Astrocyte of the hippocampus (primary cell): ENCODE data around the gene PSD.
"Not testable (repeated sequence)": the region's sequence is repeated elsewhere in the genome, so short reads cannot be mapped to it uniquely, and the experiment has no call there.

Experiments used
- DNase-seq: peaks from one replicate; pipeline ENCODE4 v3.0.0; 2011; ENCODE audit warnings: low read depth, low spot score

The PSD gene

GRCh38 chr10:102418622-102419268 is at the start of gene PSD:
Gene PSD (minus strand): TSS chr10:102418785. CDS start chr10:102417038, 1,747 bp downstream.
- DNase-seq = no peak

- no peak for DNase-seq
Observed at GRCh38 chr10:102467971-102468438, 49.4 kb upstream of the PSD start.

GRCh38 chr10:102467318-102467717 is 48.7 kb upstream of the PSD start:
- no peak for DNase-seq

GRCh38 chr10:102465466-102465865 is 46.9 kb upstream of the PSD start:
- DNase-seq = no peak

- no peak for DNase-seq
Observed at GRCh38 chr10:102463983-102464382, 45.4 kb upstream of the PSD start.

- no peak for DNase-seq
Observed at GRCh38 chr10:102462512-102463054, 44.0 kb upstream of the PSD start.

- DNase-seq = peak; percentile 97
Observed at GRCh38 chr10:102461187-102462054, 42.8 kb upstream of the PSD start.

GRCh38 chr10:102460836-102461186 is 42.2 kb upstream of the PSD start:
- DNase-seq = no peak

GRCh38 chr10:102458656-102459055 is 40.1 kb upstream of the PSD start:
- DNase-seq = no peak

- DNase-seq = no peak
Observed at GRCh38 chr10:102457591-102458150, 39.1 kb upstream of the PSD start.

GRCh38 chr10:102455893-102456471 is 37.4 kb upstream of the PSD start:
- peak; percentile 78 for DNase-seq

GRCh38 chr10:102454662-102455487 is 36.3 kb upstream of the PSD start:
- not testable (repeated sequence) for DNase-seq

GRCh38 chr10:102453502-102453901 is 34.9 kb upstream of the PSD start:
- no peak for DNase-seq

GRCh38 chr10:102452672-102453340 is 34.2 kb upstream of the PSD start:
- peak; percentile 77 for DNase-seq

GRCh38 chr10:102451105-102451969 is 32.8 kb upstream of the PSD start, which contains the start of gene C10orf95:
Gene C10orf95 (minus strand): TSS chr10:102451543. CDS start chr10:102451093, 450 bp downstream.
- DNase-seq = no peak

GRCh38 chr10:102450374-102451104 is 32.0 kb upstream of the PSD start:
- peak; percentile 92 for DNase-seq

GRCh38 chr10:102450124-102450373 is 31.5 kb upstream of the PSD start:
- DNase-seq = no peak

- peak; percentile 65 for DNase-seq
Observed at GRCh38 chr10:102449321-102450123, 30.9 kb upstream of the PSD start.
